ENCODE measurements around the gene GOSR1.
"Not testable (repeated sequence)": the region's sequence is repeated elsewhere in the genome, so short reads cannot be mapped to it uniquely, and the experiment has no call there.

GOSR1 gene

DNA sequence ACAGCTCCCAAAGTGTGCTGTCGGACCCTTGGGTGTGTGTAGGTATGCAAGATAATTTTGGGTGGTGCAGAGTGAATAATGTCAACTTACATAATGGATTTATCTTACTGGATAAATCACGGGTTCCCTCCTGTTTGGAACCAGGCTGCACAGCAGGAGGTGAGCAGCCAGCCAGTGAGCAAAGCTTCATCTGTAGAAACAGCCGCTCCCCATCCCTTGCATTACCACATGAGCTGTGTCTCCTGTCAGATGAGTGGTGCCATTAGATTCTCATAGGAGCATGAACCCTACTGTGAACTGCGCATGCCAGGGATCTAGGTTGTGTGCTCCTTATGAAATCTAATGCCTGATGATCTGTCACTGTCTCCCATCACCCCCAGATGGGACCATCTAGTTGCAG is 72.0 kb downstream of the GOSR1 start:
- DNase-seq = not testable (repeated sequence)

DNA sequence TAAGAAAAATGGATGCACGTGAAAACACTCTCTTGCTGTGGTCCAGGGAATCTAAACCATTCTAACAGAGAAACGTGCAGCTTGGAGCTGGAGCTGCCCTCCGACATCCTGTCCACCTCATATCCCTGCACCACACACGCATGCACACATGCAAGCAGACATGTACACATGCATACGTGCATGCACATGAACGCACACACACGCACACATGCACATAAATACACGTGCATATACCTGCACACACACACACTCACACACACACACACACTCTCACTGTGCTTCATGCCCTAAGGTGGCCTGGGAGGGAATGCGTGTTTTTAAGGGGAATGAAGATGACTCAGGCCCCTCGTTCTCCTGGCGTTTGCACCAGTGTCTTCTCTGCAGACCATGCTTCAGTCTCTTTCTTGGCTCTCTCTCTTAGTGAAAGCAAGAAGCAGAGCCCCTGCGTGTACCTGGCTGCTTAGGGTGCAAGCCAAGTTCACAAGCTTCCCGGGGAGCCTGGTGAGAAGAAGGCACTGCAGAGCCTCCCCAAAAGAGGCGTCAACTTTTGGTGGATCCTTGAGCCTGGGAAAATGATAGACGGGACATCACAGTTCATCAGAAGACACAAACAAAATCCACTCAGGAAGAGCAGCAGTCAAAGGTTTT is 72.8 kb downstream of the GOSR1 start:
- DNase-seq = no peak

DNA sequence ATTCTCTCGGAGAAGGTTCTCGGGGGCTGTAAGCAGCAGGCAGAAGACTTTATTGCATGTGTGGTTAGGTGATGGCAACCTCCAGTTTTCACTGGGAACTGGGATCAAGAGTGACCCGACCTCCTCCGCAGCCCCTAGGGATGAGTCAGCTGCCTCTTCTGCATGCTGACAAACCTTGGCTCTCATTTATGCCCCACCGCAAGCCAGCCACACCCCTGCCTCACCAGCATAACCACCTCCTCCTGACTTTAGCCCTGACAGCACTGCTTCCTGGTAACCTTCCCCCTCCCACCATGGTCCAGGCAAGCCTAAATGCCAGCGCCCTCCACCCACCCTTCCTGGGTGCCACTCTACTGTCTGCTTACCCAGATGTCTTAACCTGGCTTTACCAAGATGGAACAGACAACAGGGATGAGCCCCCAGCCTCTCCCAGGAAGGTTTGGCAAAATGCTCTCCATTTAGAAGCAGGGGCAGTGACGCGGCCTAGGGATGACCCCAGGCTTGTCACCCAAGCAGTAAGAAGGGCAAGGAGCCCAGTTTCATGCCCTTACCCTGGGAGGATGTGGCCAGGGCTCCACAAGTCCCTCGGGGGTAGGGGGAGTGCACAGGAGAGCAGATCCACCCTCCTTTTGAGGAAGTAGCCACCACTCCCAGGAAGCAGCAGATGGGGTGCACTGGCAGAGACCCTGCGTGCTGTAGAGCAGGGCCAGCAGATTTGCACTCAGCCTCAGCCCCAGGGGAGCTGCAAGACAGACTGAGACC is 73.5 kb downstream of the GOSR1 start:
- DNase-seq = no peak

DNA sequence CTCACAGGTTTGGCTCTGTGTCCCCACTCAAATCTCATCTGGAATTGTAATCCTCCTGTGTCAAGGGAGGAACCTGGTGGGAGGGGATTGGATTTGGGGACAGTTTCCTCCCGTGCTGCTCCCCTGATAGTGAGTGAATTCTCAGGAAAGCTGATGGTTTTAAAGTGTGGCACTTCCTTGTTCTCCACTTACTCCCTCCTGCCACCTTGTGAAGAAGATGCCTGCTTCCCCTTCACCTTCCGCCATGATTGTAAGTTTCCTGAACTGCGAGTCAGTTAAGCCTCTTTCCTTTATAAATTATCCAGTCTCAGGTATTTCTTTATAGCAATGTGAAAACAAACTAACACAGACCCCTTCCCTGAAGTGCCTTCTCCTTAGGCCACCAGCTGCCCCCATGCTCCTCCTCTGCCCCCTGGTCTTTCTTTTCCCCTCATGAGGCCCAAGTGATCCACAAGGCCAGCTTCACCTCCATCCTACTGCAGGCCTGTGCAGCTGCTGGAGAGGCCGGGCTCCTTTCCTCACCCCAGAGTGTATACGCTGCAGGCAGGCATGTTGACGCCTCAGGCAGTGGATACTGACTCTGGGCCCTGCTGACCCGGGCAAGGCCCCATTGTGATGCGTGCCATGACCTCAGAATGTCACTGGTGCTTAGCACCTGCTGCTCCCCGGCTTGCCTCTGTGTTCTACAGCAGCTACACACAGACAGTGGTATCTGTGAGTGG is 74.2 kb downstream of the GOSR1 start:
- not testable (repeated sequence) for DNase-seq

DNA sequence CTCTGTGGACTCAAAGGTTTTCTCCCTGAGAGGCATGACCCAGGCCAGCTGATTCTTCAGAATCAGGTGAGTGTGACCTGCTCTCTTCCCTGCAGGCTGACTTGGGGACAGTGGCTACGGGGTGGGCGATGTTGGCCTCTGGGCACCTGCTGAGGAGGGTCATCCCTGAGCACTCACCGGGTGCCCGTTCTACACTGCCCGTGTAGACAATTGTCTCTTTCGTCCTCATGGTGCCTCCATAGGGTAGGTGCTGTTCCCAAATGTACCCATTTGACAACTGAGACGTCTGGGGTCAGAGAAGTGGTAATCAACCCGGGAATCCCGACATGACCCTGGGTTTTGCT is 74.8 kb downstream of the GOSR1 start:
- DNase-seq = no peak

DNA sequence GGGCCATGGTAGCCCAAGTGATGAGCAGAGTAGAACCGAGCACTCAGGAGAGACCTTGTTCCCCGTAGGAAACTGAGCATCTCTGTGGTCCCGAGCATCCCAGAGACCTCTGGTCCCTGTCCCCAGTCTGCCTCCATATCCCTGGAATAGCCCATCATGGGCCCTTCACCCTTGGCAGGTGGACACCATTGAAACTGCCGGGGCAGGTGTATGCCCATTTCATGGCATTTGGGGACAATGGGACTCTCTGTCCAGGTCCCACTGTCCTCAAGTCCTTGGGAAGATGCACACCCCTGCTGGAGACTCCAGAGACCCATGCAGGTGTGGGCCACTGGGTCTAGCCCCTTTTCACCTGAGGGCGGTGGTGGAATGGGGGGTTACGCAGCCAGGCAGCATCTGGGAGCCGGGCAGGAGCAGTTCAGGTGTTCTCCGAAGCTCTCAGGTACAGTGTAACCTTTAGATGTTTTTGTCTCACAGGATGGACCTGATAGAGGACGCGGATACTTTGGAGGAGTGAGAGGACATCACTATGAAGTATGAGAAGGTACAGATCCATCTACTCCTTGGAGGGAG is 75.9 kb downstream of the GOSR1 start:
- DNase-seq = no peak

DNA sequence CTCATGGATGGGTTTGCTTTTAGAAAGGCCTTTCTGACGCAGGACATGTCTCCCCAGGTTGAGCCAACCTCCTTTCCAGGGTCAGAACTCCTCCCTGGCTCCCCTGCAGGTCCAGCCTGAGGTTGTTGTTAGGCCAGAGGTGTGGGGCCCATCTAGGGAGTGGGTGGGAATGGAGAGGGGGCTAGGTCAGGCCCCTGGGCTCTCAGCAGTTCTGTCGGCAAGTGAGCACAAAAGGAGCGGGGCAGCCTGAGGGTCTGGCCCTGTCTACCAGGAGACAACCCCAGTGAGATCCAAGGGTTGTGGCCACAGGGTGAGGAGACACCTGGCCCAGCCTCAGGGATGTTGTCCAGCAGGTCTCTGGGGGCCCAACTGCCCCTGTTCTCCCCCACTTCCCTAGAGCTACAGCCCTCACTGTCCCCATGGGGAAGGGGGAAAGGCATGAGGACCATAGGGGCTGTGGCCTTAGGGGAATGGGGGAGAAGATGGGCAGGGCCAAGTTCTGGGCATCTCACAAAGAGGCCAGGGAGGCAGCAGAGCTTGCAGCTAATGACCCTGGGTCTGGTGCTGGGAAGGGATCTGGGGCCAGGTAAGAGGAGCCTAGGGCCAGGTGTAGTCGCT is 76.7 kb downstream of the GOSR1 start:
- not testable (repeated sequence) for DNase-seq

DNA sequence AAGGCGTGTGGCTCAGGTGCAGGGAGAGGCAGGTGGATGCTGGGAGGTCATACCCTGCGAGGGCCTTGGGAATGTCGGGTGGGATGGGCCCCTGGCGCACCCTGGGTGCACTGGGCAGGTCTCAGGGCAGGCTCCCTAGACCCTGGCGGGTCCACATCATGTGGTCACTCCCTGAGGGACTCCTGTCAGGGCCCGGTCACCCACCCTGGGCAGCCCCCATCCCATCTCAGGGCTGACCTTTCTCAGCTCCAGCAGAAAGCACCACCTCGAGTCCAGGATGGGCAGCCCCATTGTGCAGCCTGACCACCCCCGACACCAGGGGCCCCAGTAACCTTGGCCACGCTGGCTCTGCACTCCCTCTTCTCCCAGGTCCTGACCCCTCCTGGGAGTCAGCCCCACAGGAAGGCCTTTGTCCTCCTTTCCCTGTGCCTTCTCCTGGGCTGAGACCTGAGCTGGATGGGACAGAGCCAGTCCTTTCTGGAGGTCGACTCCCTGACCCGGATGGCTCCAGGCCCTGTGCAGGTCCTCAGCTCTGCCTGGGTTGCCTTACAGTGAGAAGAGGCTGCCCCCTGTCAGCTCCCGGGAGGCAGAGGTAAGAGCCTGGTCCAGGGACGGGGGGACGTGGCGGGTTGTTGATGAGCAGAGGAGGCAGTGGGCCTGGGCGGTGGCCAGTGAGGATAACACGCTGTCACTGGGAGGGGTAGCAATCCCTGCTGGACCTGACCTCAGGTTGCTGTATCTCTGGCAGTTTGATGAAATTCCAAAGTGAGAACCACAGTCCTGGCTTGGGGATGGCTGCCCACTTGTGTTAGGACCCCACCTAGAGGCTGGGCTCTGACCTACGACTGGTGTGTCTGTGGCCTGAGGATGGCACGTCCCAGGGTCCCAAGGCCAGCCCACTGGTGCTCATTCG is 77.9 kb downstream of the GOSR1 start:
- DNase-seq = no peak

DNA sequence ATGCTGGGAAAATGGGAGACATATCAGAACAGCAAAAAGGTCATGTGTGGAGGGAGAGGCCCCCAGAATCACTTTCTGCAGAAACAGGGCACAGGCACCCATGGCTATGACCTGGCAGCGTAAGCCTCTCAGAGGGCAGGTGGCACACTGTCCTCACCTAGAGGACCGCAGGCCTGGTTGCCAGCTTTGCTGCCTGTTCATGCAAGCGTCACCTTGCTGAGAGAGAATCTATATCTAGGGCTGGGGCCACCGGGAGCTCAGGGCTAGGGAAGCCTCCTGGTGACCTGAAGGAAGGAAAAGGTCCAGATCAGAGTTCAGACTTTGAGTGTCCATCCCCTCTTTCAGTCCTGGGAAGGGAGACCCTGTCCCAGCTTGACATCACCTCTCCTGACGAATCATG is 78.7 kb downstream of the GOSR1 start:
- DNase-seq = no peak

DNA sequence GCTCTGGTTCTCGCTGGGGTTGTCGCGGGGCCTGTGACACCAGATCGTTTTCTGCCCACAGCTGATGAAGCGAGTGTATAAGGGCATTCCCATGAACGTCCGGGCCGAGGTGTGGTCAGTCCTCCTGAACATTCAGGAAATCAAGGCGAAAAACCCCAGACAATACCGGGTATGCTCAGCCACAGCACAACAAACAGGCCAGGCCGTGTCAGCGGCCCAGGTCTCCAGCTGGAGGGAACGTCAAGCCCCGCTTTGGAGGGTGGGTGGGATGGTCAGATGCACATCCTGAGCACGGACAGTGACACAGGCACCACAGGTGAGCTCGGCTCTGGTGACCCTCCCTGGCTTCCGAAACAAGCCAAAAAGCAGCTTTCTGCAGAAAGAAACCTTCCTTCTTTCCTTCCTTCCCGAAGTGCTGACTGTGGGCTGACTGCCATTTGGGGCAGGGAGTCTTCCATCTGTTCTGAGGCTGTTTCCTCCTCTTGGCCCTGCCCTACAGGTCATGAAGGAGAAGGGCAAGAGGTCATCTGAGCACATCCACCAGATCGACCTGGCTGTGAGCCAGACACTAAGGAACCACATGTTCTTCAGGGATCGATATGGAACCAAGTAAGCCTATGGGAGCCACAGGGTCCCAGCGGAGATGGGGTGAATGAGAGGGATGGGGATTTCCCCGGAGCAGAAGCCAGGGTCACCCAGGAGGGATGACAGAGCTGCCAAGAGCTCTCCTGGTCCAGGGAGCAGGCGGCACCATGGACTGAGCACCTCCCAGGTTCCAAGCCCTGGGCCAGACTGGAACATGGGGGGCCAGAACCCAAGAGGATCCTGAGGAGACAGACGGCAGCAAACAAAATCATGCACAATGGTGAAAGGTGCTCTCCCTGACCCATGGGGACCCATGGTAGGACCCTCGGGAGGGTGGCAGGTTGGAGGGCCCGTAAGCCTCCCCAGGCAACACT is 79.4 kb downstream of the GOSR1 start:
- no peak for DNase-seq

DNA sequence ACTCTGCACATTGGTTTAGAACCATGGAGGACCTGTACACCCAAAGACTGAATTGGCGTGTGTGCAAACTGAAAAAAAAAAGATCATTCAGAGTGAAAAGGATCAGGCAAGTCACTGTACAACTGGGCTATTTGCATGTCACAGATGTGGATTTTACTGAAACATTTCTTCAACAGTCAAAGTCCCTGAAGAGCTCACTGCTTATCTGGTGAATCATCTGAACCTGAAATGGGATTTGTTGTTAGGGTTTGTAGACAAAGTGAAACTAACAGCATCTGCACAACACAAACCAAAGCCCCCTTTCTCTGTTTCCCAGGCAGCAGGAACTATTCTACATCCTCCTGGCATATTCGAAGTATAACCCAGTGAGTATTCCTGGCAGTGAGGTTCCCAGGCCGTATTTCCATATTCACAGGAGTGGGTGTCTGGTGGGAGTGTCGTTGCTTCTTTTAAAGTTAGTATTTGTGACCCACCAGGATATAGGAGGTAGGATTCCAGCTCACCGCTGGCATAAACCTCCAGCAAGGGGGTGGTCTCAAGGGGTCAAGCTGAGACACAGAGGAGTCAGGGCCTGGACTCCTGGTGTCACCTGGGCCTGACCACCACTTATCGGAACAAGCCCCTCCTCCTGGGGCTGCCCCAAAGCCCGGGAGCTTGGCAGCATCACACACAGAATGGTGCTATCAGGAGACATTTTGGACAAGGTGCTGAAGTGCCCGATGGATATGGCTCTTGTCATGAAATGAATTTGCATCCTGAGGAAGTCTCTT is 80.9 kb downstream of the GOSR1 start:
- no peak for DNase-seq

DNA sequence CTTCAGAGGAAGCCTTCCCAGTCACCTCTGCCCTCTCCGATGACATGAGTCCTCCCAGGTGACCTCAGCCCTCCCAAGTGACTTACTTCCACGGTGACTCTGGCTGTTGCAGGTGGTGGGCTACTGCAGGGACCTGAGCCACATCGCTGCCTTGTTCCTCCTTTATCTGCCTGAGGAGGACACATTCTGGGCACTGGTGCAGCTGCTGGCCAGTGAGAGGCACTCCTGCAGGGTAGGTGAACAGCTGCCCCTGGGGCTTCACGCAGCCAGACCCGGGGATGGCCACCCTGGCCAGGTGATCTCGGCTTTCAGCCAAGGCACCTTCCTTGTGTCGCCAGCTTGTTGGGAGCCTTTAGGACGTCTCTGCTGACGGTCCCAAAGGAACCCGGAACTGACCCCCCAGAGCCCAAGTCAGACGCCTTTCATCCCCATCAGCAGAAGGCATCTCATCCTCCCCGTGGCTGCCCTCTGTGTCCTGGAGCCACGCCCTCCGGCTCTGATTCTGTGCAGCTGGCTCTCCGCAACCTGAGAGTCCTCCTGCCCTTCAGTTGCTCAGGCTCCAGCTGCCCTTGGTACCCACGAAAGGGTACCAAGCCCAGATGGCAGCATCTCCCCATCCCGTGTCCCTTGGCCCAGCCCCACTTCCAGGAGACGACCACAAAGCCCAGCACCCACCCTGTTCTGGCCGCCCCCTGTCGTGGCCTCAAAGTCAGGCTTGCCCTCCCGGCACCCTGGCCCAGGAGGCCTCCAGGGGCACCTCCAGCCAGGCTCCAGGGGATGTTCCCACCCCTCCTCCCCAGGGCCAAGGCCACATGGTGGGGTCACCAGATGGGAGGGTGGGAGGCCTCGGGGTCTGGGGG is 81.7 kb downstream of the GOSR1 start:
- no peak for DNase-seq

DNA sequence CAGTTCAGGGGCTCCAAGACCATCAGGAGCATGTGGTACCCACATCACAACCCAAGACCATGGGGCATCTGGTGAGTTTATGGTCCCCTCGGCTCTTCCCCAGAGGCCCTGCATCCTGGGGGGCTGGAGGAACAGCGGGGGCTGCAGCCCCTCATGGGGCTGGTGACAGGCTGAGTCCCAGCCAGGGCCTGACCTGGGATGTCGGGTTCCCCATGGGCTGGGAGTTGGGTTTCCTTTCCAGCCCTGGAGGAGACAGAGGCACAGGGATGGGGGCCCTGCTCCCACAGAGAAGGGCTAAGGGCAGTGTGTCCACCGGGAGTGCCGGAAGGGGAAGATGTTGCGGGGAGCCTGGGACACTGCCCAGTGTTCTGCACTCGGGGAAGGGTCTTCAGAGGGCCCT is 82.4 kb downstream of the GOSR1 start:
- DNase-seq = no peak

DNA sequence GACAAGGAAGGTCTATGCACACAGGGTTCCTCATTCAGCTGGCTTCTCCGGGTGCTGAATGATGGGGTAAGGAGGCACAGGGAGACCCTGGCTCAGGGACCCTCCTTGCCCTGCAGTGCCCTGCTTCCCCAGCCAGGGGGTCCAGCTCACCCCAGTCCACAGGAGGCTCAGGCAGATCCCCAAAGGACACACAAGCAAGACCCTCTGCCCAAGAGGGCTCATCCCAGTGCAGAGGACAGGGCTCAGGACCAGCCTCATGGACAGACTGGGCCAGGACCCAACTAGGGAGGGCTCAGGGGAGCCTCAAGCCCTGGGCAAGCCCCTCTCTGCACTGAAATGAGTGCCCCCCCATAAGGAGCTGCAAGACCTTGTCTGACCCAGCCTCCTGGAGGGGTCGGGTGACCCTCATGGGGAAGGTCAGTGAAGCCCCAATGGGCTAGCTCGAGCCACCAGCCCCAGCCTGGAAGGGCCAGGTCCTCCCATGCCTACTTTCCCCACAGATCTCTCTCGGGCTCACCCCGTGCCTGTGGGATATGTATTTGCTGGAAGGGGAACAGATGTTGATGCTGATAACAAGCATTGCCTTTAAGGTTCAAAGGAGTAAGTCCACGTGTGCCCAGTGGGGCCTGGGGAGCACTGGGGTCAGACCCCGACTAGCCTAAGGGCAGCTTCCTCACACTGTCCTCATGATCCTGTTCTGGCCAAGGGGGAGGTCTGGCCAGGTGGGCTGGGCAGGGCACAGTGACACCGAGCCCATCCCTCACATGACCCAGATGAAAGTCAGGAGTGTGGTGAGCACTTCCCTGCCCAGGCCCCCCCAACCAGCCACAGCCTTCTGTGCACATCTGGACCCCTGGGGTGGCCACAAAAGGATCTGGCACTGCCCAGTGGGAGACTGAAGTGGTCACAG is 83.2 kb downstream of the GOSR1 start:
- not testable (repeated sequence) for DNase-seq

DNA sequence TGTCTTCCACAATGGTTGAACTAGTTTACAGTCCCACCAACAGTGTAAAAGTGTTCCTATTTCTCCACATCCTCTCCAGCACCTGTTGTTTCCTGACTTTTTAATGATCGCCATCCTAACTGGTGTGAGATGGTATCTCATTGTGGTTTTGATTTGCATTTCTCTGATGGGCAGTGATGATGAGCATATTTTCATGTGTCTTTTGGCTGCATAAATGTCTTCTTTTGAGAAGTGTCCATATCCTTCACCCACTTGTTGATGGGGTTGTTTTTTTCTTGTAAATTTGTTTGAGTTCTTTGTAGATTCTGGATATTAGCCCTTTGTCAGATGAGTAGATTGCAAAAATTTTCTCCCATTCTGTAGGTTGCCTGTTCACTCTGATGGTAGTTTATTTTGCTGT is 84.6 kb downstream of the GOSR1 start:
- DNase-seq = not testable (repeated sequence)

DNA sequence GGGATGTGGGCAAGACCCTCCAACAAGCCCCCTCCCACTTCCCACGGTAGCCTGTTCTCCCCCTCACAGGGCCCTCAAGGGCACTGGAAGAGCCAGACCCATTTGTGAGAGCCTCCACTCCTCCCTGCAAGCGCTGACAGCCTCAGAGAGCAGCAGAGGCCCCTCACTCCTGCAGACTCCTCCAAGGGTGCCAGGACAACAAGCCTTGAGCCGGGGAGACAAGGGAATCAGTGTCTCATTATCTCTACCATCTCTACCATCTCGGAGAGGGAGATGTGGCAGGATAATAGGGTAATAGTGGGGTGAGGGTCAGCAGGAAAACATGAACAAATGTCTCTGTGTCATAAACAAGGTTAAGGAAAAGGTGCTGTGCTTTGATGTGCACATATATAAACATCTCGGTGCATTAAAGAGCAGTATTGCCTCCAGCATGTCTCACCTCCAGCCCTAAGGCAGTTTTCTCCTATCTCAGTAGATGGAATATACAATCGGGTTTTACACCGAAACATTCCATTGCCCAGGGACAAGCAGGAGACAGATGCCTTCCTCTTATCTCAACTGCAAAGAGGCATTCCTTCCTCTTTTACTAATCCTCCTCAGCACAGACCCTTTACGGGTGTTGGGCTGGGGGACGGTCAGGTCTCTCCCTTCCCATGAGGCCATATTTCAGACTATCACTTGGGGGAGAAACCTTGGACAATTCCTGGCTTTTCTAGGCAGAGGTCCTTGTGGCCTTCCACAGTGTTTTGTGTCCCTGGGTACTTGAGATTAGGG is 86.1 kb downstream of the GOSR1 start:
- DNase-seq = not testable (repeated sequence)

DNA sequence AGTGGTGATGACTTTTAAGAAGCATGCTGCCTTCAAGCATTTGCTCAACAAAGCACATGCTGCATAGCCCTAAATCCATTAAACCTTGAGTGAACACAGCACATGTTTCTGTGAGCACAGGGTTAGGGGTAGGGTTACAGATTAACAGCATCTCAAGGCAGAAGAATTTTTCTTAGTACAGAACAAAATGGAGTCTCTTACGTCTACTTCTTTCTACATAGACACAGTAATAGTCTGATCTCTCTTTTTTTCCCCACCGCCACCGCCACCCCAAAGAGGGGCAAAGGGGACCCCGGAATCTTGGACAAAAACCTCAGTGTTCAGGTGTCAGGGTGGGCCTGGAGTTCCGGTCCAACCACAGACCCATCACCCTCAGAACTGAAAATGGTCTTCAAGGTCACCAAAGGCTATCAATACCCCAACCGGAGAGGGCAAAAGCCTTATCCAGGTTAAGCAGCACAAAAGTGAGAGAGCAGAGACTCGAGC is 86.7 kb downstream of the GOSR1 start:
- not testable (repeated sequence) for DNase-seq
